ENCODE results near the gene CDCA5.
A peak's percentile ranks its signal among the peaks of the same experiment; 100 is the strongest.

CDCA5 gene

DNA sequence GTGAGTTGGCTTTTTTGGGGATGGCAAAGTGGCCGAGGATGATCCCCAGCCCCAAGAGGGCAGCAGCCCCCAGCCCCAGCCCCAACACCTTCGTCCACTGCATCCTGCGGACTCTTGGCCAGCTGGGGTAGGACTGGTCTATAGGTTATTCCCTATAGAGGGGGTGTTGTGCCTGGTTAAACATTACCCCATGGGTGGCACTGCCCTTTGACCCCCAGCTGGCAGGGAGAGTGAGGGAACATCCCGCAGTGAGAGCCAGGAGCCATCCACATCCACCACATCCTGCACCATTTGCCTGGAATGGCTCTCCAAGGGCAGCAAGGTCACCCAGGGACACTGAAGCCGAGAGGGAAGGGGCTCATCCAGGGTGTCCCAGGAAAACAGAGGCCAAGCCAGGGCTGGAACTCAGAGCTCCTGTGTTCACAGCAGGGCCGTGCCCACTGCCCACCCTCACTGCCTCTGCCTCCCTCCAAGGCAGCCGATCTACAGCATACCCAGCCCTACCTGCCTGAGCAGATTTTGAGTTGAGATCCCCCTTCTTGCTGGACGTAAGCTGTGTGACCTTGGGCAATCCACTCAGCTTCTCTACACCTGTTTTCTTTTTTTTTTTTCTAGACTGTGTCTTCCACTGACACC lies 25.3 kb downstream of the CDCA5 start, which contains the start of gene NAALADL1:
NAALADL1 (minus strand) TSS at position 135 of the 636 bp plus-strand sequence; CDS start at position 103, 32 bp downstream.
- DNase-seq = no peak

DNA sequence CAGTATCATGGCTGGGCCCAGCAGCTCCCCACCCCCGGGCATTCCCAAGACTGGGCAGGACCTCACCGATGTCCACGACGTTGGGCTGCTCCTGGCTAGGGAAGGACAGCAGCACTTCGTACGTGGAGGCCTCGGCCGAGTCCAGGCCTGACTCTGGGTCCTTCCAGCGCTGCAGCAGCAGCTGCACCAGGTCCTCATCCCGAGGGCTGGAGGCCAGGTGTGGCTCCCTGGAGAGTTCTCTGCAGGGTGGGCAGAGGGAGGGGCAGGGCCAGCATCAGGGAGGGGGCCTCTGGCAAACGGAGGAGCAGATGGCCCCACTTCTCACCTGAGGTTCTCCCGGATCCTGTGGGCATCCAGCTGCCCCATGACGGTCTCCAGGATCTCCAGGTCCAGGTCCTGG lies 25.8 kb downstream of the CDCA5 start:
- Mint-ChIP-seq H3K9me3 (no peaks in the 10 kb centered on the region), H3K4me3 (no peak overlapping the region), H3K27ac (no peak overlapping the region), H3K4me1 (ENCODE audit: low read depth) (peaks cover 15% of the 10 kb centered on the region), H3K27me3 (no peaks in the 10 kb centered on the region), H3K36me3 (ENCODE audit: low read depth) (no peaks in the 10 kb centered on the region)
- no peak for DNase-seq

More for the DNA sequence above, 25.3 kb downstream of the CDCA5 start, which contains the start of gene NAALADL1:
- Mint-ChIP-seq H3K27ac (no peak within 1 kb of the TSS), H3K27me3 (no peaks in the 10 kb centered on the region), H3K4me3 (no peak within 1 kb of the TSS), H3K4me1 (ENCODE audit: low read depth) (peaks cover 12% of the 10 kb centered on the region), H3K9me3 (no peaks in the 10 kb centered on the region), H3K36me3 (ENCODE audit: low read depth) (no peaks in the 10 kb centered on the region)

DNA sequence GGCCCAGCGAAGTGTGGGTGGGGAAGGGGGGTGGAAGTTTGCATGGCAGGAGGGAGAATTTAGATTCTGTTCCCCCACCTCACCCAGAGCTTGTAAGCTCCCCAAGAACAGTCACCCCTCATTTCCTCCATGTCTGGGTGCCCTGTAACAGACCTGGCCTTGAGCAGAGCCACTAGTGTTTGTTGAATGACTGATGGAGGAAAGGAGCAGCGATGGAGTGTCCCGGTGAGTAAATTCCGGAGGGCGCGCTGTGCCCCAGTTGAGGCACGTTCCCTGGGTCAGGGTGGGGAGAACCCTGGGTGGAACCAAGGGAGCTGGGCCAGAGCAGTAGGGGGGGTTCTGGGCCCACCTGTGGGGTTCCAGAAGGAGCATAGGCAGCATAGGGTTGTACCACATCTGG lies 26.3 kb downstream of the CDCA5 start:
- H3K4me1 Mint-ChIP-seq (ENCODE audit: low read depth) = peaks cover 15% of the 10 kb centered on the region
- H3K36me3 Mint-ChIP-seq (ENCODE audit: low read depth) = no peaks in the 10 kb centered on the region
- H3K4me3 Mint-ChIP-seq = no peak overlapping the region
- H3K9me3 Mint-ChIP-seq = no peaks in the 10 kb centered on the region
- no peaks in the 10 kb centered on the region for H3K27me3 Mint-ChIP-seq
- no peak overlapping the region for H3K27ac Mint-ChIP-seq
- no peak for DNase-seq

DNA sequence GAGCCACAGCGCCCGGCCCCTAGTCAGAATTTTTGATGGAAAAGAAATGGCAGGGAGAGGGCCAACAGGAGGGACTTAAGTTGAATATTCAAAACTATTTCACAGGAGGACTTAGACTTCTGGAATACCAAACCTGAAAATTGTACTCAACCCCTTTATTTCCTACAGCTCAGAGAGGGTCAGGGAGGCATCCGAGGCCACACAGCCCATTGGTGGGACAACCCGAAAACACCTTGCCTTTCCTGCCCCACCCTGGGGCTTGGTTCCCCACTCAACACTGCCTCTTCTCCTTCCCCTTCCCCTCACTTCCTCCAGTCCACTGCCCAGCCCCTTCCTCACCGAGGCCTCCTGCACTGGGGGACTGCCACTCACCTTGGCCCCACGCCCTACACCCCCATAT lies 26.8 kb downstream of the CDCA5 start:
- Mint-ChIP-seq H3K9me3 (no peaks in the 10 kb centered on the region), H3K36me3 (ENCODE audit: low read depth) (no peaks in the 10 kb centered on the region), H3K27me3 (no peaks in the 10 kb centered on the region), H3K4me1 (ENCODE audit: low read depth) (peaks cover 15% of the 10 kb centered on the region), H3K27ac (no peak overlapping the region), H3K4me3 (no peak overlapping the region)
- no peak for DNase-seq

DNA sequence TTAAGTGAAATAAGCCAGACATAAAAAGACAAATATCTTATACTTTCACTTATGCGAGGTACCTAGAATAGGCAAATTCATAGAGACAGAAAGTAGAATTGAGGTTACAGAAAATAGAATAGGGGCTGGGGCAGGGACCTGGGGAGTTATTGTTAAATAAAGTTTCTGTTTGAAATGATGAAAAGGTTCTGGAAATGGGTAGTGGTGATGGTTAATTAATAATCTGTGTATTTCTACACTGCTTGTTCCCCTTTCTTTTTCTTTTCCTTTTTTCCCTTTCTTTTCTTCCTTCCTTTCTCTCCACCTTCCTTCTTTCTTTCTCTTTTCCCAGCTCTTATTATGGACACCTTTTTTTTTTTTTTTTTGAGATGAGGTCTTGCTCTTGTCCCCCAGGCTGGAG lies 28.3 kb downstream of the CDCA5 start:
- Mint-ChIP-seq H3K4me3 (no peak overlapping the region), H3K36me3 (ENCODE audit: low read depth) (no peaks in the 10 kb centered on the region), H3K27me3 (no peaks in the 10 kb centered on the region), H3K9me3 (no peaks in the 10 kb centered on the region), H3K4me1 (ENCODE audit: low read depth) (peaks cover 18% of the 10 kb centered on the region), H3K27ac (no peak overlapping the region)
- DNase-seq = no peak

DNA sequence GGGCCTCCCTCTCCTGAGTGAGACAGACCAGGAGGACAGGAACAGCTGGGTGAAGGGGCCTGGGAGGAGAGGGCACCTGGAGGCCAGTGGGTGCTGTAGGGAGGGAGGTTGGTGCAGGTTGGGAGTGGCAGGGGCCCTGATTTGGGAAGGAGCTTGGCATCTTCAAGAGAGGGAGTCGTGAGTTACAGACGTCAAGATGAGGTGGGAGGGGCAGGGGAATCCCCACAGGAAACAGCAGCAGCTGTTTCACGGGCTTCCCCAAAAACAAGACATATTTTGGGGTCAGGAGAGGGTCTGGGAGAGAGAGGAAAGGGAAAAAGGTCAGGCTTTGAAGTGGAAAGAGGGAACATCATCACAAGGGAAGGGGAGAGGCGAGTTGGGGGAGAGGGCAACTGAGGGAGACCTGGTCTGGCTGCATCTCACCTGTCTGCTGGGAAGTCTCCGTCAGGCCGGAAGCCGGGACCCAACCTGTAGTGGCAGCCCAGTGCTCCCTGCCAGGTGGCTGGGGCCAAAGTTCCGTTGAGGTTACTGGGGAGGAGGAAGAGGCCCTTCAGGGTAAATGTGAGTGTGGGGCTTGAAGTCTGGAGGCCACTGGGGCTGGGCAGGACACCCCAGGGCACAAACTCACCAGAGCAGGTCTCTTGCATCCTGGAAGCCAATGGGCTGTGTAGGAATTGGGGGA lies 29.9 kb downstream of the CDCA5 start:
- H3K36me3 Mint-ChIP-seq (ENCODE audit: low read depth) = no peaks in the 10 kb centered on the region
- no peaks in the 10 kb centered on the region for H3K27me3 Mint-ChIP-seq
- no peak overlapping the region for H3K27ac Mint-ChIP-seq
- no peak for DNase-seq
- no peaks in the 10 kb centered on the region for H3K9me3 Mint-ChIP-seq
- no peak overlapping the region for H3K4me3 Mint-ChIP-seq
- H3K4me1 Mint-ChIP-seq (ENCODE audit: low read depth) = peaks cover 18% of the 10 kb centered on the region

DNA sequence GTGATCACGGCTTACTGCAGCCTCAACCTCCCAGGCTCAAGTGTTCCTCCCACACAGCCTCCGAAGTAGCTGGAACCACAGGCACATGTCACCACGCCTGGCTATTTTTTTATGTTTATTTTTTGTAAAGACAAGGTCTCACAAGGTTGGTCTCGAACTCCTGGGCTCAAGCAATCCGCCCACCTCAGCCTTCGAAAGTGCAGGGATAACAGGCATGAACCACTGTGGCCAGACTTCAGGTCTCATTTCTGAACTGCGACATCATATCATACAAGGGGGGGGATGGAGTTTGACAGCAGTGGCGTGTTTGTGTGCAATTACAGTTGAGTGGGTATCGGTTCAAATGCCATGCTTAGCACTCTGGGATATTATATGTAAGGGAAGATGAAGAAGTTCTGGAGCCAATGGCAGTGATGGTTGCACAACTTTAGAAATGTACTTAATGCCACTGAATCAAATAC lies 32.4 kb downstream of the CDCA5 start:
- Mint-ChIP-seq H3K27ac (no peak overlapping the region), H3K9me3 (no peaks in the 10 kb centered on the region), H3K4me1 (ENCODE audit: low read depth) (peaks cover 35% of the 10 kb centered on the region), H3K27me3 (no peaks in the 10 kb centered on the region), H3K4me3 (no peak overlapping the region), H3K36me3 (ENCODE audit: low read depth) (no peaks in the 10 kb centered on the region)
- DNase-seq = no peak

DNA sequence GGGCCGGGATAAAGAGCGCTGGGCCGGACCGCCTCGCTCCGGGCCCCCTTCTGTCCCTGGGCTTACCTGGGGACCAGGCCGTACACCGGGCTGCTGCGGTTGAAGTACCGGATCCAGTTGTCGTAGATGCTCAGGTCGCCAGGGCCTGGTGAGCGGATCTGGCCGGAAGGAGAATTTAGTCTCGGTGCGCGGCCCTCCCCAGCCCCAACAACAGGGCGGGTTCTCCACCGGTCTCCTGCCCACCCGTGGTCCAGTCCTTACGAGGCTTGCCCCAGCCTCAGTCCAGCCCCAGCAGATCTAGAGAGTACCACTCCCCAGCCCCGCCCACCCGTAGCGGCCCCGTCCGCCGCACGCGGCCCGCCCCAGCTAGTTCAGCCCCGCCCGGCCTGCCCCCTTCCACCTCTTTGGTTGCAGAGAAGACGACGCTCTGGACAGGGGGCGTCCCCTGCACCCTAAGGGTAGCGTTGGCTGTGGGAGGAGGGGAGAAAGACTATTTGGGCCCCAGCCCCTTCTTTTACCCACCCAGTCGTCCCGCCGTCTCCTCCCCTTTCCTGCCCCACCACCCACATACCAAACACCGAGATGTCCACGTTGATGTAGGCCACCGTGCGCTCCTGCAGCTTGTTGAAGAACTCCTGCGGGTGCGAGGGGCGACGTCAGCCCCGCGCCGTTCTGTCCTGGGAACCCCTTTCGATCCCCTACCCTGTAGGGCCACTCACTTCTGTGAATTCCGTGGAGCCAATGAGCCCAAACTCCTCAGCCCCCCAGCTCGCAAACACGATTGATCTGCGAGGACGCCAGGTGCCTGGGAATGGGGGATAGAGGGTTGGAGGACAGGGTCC lies 36.0 kb downstream of the CDCA5 start:
- peak; percentile 60 for DNase-seq
- H3K4me3 Mint-ChIP-seq = peak overlapping the region; percentile 80
- H3K4me1 Mint-ChIP-seq (ENCODE audit: low read depth) = peaks cover 32% of the 10 kb centered on the region
- peak overlapping the region; percentile 85 for H3K27ac Mint-ChIP-seq
- peaks cover 20% of the 10 kb centered on the region for H3K36me3 Mint-ChIP-seq (ENCODE audit: low read depth)
- no peaks in the 10 kb centered on the region for H3K9me3 Mint-ChIP-seq
- H3K27me3 Mint-ChIP-seq = no peaks in the 10 kb centered on the region

DNA sequence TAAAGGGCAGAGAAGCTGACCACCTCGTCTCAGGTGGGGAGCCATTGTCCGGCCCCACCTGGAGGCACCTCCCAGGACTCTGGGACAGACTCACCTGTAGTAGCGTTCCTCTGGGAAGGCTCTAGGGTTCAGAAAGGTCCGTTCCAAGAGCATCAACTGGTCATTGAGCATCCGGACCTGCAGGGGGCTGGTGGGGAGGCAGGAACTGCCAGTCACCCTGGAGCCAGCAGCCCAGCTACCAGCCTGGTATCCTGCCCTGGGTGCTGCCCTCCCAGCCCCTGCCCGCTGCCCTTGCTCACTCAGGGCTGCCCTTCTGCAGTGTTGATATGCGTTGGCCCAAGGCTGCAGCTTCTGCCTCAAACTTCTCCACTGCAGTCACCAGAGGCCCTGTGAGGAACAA lies 38.1 kb downstream of the CDCA5 start:
- Mint-ChIP-seq H3K4me3 (no peak overlapping the region), H3K36me3 (ENCODE audit: low read depth) (peaks cover 29% of the 10 kb centered on the region), H3K27ac (no peak overlapping the region), H3K4me1 (ENCODE audit: low read depth) (peaks cover 39% of the 10 kb centered on the region), H3K9me3 (no peaks in the 10 kb centered on the region), H3K27me3 (no peaks in the 10 kb centered on the region)
- DNase-seq = no peak

DNA sequence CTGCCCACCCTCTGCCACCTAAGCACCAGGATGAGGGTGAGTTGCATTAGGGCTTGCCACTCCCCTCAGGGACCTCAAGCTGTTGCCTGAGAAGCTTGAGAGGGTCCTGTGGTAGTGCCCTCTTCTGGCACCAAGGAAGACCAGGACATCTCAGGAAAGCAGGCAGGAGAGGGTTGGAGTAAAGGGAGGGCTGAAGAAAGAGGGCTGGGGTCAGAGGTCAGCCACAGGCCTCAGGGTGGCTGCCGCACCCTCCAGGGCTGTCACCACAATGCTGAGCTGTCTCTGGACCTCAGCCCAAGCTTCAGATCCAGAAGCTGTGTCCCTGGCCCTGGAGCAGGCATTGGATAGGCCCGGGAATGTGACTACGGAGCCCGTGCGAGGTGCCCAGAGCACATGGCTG lies 38.8 kb downstream of the CDCA5 start:
- Mint-ChIP-seq H3K9me3 (no peaks in the 10 kb centered on the region), H3K27me3 (no peaks in the 10 kb centered on the region), H3K27ac (no peak overlapping the region), H3K4me3 (no peak overlapping the region), H3K4me1 (ENCODE audit: low read depth) (peaks cover 44% of the 10 kb centered on the region), H3K36me3 (ENCODE audit: low read depth) (peaks cover 31% of the 10 kb centered on the region)
- DNase-seq = no peak

DNA sequence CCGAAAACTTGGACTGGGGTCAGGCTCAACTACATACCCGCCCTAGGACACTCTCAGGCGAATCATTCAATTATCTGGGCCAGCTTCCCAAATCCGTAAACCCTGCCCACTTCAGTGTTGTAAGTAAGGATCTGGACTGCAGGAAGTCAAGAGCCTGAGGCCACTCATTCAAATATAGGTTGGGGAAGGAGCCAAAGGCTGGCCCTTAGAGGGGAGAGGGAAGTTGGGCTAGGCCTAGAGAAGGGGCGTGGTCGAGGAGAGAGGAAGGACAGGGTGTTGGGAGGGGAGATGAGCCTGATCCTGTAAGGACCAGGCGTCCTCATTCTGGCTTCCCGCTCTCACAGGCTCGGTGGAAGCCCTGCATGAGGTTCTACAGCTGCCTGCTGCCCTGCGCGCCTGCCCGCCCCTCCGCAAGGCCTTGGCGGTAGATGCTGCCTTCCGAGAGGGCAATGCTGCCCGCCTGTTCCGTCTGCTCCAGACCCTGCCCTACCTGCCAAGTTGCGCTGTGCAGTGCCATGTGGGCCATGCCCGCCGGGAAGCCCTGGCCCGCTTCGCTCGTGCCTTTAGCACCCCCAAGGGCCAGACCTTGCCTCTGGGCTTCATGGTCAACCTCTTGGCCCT lies 39.8 kb downstream of the CDCA5 start:
- H3K4me1 Mint-ChIP-seq (ENCODE audit: low read depth) = peaks cover 48% of the 10 kb centered on the region
- H3K4me3 Mint-ChIP-seq = no peak overlapping the region
- no peak for DNase-seq
- H3K9me3 Mint-ChIP-seq = no peaks in the 10 kb centered on the region
- no peaks in the 10 kb centered on the region for H3K27me3 Mint-ChIP-seq
- no peak overlapping the region for H3K27ac Mint-ChIP-seq
- peaks cover 34% of the 10 kb centered on the region for H3K36me3 Mint-ChIP-seq (ENCODE audit: low read depth)

DNA sequence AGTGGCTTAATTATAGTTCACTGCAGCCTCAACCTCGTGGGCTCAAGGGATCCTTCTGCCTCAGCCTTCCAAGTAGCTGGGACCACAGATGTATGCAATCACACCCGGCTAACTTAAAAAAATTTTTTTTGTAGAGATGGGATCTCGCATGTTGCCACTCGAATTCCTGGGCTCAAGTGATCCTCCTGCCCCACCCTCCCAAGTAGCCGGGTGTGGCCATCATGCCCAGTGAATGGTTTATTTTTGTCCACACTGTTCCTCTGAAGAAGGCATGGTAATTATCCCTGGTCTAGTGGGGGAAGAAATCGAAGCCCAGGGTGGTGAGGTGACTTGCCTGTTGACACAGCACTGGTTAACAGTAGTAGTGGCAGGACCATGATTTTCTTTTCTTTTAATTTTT lies 40.9 kb downstream of the CDCA5 start:
- no peak overlapping the region for H3K27ac Mint-ChIP-seq
- peaks cover 44% of the 10 kb centered on the region for H3K4me1 Mint-ChIP-seq (ENCODE audit: low read depth)

DNA sequence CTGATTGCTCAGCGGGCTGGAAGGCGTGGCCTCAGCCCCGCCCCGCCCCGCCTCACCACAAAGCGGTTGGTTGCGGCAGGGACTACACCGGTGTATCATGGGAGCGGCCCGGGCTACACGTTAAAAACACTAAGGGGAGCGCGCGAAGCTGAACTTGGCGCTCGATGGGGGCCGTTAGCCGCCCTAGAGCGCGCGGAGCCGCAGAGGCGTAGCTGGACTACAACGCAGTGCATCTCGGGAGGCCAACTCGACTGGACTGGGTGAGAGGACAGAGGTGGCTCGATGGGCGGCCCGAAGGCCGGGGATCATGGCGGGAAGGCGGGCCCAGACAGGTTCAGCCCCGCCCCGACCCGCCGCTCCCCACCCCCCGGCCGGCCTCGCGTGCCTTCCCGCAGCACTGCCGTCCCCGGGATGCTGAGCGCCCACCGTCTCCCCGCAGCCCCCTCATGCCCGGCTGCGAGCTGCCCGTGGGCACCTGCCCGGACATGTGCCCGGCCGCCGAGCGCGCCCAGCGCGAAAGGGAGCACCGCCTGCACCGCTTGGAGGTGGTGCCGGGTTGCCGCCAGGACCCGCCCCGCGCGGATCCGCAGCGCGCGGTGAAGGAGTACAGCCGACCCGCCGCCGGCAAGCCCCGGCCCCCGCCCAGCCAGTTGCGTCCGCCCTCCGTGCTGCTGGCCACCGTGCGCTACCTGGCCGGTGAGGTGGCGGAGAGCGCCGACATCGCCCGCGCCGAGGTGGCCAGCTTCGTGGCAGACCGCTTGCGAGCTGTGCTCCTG lies 42.8 kb downstream of the CDCA5 start, which contains the start of gene SAC3D1:
SAC3D1 (plus strand) TSS at position 364 of the 776 bp plus-strand sequence; CDS start at position 447, 83 bp downstream.
- peak within 1 kb of the TSS; percentile 97 for H3K27ac Mint-ChIP-seq
- H3K4me1 Mint-ChIP-seq (ENCODE audit: low read depth) = peaks cover 27% of the 10 kb centered on the region
- H3K9me3 Mint-ChIP-seq = no peaks in the 10 kb centered on the region

More for the DNA sequence above, 40.9 kb downstream of the CDCA5 start:
- Mint-ChIP-seq H3K9me3 (no peaks in the 10 kb centered on the region), H3K36me3 (ENCODE audit: low read depth) (peaks cover 36% of the 10 kb centered on the region), H3K27me3 (no peaks in the 10 kb centered on the region), H3K4me3 (peak overlapping the region; percentile 85)
- DNase-seq = no peak

DNA sequence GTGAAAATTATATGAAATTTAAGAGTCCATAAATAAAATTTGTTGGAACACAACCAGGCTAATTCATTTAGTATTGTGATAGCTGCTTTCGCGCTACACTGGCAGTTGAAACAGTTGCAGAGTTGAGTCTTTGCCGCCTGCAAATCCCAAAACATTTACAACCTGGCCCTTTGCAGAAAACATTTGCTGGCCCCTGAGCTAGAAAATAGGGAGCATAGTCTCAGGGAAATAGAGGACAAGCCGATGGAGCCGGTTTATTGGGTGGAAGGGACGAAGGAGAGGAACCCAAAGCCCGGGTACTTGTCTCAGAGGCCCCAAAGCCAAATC lies 43.4 kb downstream of the CDCA5 start:
- Mint-ChIP-seq H3K27ac (peak overlapping the region; percentile 97), H3K4me3 (peak overlapping the region; percentile 86), H3K36me3 (ENCODE audit: low read depth) (peaks cover 44% of the 10 kb centered on the region), H3K27me3 (no peaks in the 10 kb centered on the region), H3K9me3 (no peaks in the 10 kb centered on the region), H3K4me1 (ENCODE audit: low read depth) (peaks cover 26% of the 10 kb centered on the region)
- DNase-seq = no peak

More for the DNA sequence above, 42.8 kb downstream of the CDCA5 start, which contains the start of gene SAC3D1:
- H3K27me3 Mint-ChIP-seq = no peaks in the 10 kb centered on the region
- DNase-seq = peak; percentile 94
- peaks cover 39% of the 10 kb centered on the region for H3K36me3 Mint-ChIP-seq (ENCODE audit: low read depth)
- H3K4me3 Mint-ChIP-seq = peak within 1 kb of the TSS; percentile 86
